MM.1S (cell line): ENCODE measurements around the gene BANK1.

Experiments used
- EZH2 ChIP-seq: fragments of 300-600 bp; sonication (generic); optimal IDR thresholded peaks from 2 replicates; pipeline ENCODE3; 2017; ENCODE audit warnings: low read depth, mild to moderate bottlenecking, antibody characterized with exemption, low read length, mixed read lengths
- EZH2phosphoT487 ChIP-seq: fragments of 300-600 bp; sonication (generic); IDR thresholded peaks from 2 replicates; pipeline ENCODE4 v1.6.1; 2018; ENCODE audit warnings: antibody characterized with exemption, low read length
- TF ChIP-seq, protein P1 (sequence below): fragments of 300-600 bp; sonication (generic); IDR thresholded peaks from 2 replicates; pipeline ENCODE4 v1.5.1; 2016; ENCODE audit warnings: antibody characterized with exemption, low read length, mixed read lengths

DNA sequence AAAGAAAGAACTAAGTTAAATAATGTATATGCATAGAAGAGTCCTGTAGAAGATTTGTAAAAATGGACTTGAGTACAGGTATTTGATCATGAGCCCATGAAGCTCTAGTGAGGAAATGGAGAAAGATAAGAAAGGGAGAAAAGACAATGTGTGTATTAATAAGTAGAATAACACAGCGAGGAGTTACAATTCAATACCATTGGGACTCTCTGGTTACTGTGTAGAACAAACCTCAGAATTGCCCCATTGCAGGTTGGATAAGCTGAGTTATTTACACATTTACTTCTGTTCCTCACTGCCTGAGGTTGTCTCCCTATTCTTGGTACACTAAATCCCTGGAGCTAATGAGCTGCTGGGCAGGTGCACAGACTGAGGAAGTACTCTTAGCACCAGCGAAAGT lies 33.3 kb downstream of the BANK1 start:
- TF ChIP-seq, protein P1, sequence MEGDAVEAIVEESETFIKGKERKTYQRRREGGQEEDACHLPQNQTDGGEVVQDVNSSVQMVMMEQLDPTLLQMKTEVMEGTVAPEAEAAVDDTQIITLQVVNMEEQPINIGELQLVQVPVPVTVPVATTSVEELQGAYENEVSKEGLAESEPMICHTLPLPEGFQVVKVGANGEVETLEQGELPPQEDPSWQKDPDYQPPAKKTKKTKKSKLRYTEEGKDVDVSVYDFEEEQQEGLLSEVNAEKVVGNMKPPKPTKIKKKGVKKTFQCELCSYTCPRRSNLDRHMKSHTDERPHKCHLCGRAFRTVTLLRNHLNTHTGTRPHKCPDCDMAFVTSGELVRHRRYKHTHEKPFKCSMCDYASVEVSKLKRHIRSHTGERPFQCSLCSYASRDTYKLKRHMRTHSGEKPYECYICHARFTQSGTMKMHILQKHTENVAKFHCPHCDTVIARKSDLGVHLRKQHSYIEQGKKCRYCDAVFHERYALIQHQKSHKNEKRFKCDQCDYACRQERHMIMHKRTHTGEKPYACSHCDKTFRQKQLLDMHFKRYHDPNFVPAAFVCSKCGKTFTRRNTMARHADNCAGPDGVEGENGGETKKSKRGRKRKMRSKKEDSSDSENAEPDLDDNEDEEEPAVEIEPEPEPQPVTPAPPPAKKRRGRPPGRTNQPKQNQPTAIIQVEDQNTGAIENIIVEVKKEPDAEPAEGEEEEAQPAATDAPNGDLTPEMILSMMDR = no peak
- no peak for TF ChIP-seq EZH2
- TF ChIP-seq EZH2phosphoT487 = no peak
